ENCODE measurements around the gene ARF1.

The ARF1 gene

GRCh38 chr1:228050571-228051231 is 31.8 kb upstream of the ARF1 start:
- no peak for DNase-seq

- DNase-seq = no peak
These were observed 24.1 kb upstream of the ARF1 start for GRCh38 chr1:228058172-228058948.

GRCh38 chr1:228058949-228059633 is 23.4 kb upstream of the ARF1 start:
- no peak for DNase-seq

GRCh38 chr1:228059634-228060457 is 22.7 kb upstream of the ARF1 start:
- DNase-seq = no peak

- DNase-seq = no peak
These were observed 21.9 kb upstream of the ARF1 start for GRCh38 chr1:228060458-228061190.

- no peak for DNase-seq
These were observed 21.0 kb upstream of the ARF1 start for GRCh38 chr1:228061411-228062084.

GRCh38 chr1:228062085-228062791 is 20.3 kb upstream of the ARF1 start:
- no peak for DNase-seq

- no peak for DNase-seq
These were observed 19.7 kb upstream of the ARF1 start for GRCh38 chr1:228062812-228063211.

GRCh38 chr1:228063251-228064191 is 19.0 kb upstream of the ARF1 start:
- DNase-seq = no peak

- no peak for DNase-seq
These were observed 18.2 kb upstream of the ARF1 start for GRCh38 chr1:228064296-228064695.

- DNase-seq = no peak
These were observed 17.6 kb upstream of the ARF1 start for GRCh38 chr1:228064741-228065542.

- DNase-seq = no peak
These were observed 16.8 kb upstream of the ARF1 start for GRCh38 chr1:228065543-228066347.

GRCh38 chr1:228066416-228066815 is 16.1 kb upstream of the ARF1 start:
- DNase-seq = no peak

- no peak for DNase-seq
These were observed 15.4 kb upstream of the ARF1 start for GRCh38 chr1:228066891-228067654.

- no peak for DNase-seq
These were observed 14.1 kb upstream of the ARF1 start for GRCh38 chr1:228068359-228068758.

GRCh38 chr1:228070173-228070572 is 12.3 kb upstream of the ARF1 start:
- DNase-seq = no peak

GRCh38 chr1:228070851-228071250 is 11.7 kb upstream of the ARF1 start:
- DNase-seq = no peak
